Body of pancreas (tissue), 4 donors: ENCODE measurements around the gene PDE4D. TPM values are rescaled to one million over a fixed set of nuclear protein-coding genes. Genes with fewer than 3 reads are reported as not detected.

Experiments
- ATAC-seq: fragments of 150-250 bp; one replicate; pipeline ENCODE4 v1.9.1; 2016
- DNase-seq, 4 donors: peaks; one replicate each; pipeline ENCODE4 v3.0.0-alpha.2; 2019
- H3K27ac ChIP-seq, 4 donors: fragments of 200-600 bp; sonication (generic); 1 replicate in 3 of 4; 2 replicates in 1 of 4; pipeline versions ENCODE4 v1.5.1 to v1.6.1; 2016 to 2019; ENCODE audit warnings: mild to moderate bottlenecking in 1 of 4, mixed read lengths in 1 of 4, moderate library complexity in 1 of 4
- H3K27me3 ChIP-seq, 2 donors: fragments of 200-600 bp; sonication (generic); one replicate each; pipeline ENCODE4 v1.6.0; 2016; ENCODE audit warnings: mild to moderate bottlenecking in 1 of 2
- H3K36me3 ChIP-seq, 2 donors: fragments of 200-600 bp; sonication (generic); replicated peaks in 1 of 2; 2 replicates each; pipeline ENCODE4 v1.5.1; 2016; ENCODE audit warnings: low read depth in 2 of 2; ENCODE audit not compliant: insufficient read depth in 1 of 2
- H3K4me1 ChIP-seq: fragments of 200-600 bp; sonication (generic); one replicate; pipeline ENCODE4 v1.6.0; 2016
- H3K4me3 ChIP-seq, 2 donors: fragments of 200-600 bp; sonication (generic); 1 replicate in 1 of 2; 2 replicates in 1 of 2; pipeline ENCODE4 v1.5.1; 2016 to 2019
- H3K9me3 ChIP-seq, 3 donors: fragments of 200-600 bp; sonication (generic); 1 replicate in 2 of 3; 2 replicates in 1 of 3; pipeline ENCODE4 v1.5.1; 2016
- CTCF ChIP-seq, 7 experiments: fragments of 450-650 bp in 4 of 7; fragments of 200-600 bp in 3 of 7; sonication (generic) in 3 of 7; IDR thresholded peaks; one replicate each; pipeline ENCODE4 v1.5.1; 2016 to 2019; ENCODE audit warnings: antibody characterized with exemption in 7 of 7
- POLR2A ChIP-seq, 3 donors: fragments of 450-650 bp; IDR thresholded peaks; one replicate each; pipeline ENCODE4 v1.6.1; 2016; ENCODE audit warnings: antibody characterized with exemption in 3 of 3, mild to moderate bottlenecking in 2 of 3
- WGBS, 2 donors: methylation state at CpG; one replicate each; pipeline ENCODE4 v1.1.5; 2017; 5-methylcytosine and 5-hydroxymethylcytosine counted together
- intact Hi-C: fragments of 100-400 bp; cut with DNase I; formaldehyde crosslinking; loops from one replicate; pipeline ENCODE4 v1.15.1; 2023
- total RNA-seq, 2 donors: library from RNA; depleted of rRNA; stranded (reverse); fragments of >200 nt; gene quantifications; one replicate each; pipeline ENCODE4 v1.1.0, GENCODE V29; 2016

Gene PDE4D
- total RNA-seq, 2 donors from 2014 or later, result 8.6 to 9.2 TPM

- TF ChIP-seq POLR2A (IDR thresholded peaks at IDR 0.05) (no peak), CTCF (IDR thresholded peaks at IDR 0.05) (no peak)
- Histone ChIP-seq H3K27ac (no peak overlapping the region), H3K27me3 (no peaks in the 10 kb centered on the region), H3K4me1 (peaks cover 9% of the 10 kb centered on the region), H3K36me3 (no peaks in the 10 kb centered on the region), H3K9me3 (no peaks in the 10 kb centered on the region), H3K4me3 (no peak overlapping the region)
- ATAC-seq (no peak), DNase-seq (no peak)
- 29 to 36% methylated on average over 4 of the region's 4 CpGs for WGBS, 2 donors
- intact Hi-C loops, result no loop called here
Observed at GRCh38 chr5:59607138-59607765, 286.3 kb downstream of the PDE4D start.

GRCh38 chr5:59605915-59606314, 287.6 kb downstream of the PDE4D start:
- no peak for ATAC-seq
- H3K27me3 ChIP-seq, result no peaks in the 10 kb centered on the region
- no peak overlapping the region for H3K27ac ChIP-seq
- TF ChIP-seq CTCF (IDR thresholded peaks at IDR 0.05) (no peak), POLR2A (IDR thresholded peaks at IDR 0.05) (no peak)
- intact Hi-C loops, result no loop called here
- DNase-seq, result no peak
- H3K4me1 ChIP-seq, result peaks cover 9% of the 10 kb centered on the region
- H3K9me3 ChIP-seq, result no peaks in the 10 kb centered on the region
- 50 to 68% methylated on average over 1 of the region's 1 CpG for WGBS, 2 donors
- H3K4me3 ChIP-seq, result no peak overlapping the region
- no peaks in the 10 kb centered on the region for H3K36me3 ChIP-seq

GRCh38 chr5:59604111-59604510, 289.4 kb downstream of the PDE4D start:
- peaks cover 9% of the 10 kb centered on the region for H3K4me1 ChIP-seq
- ATAC-seq (no peak), DNase-seq (no peak)
- H3K27ac ChIP-seq, result no peak overlapping the region
- H3K4me3 ChIP-seq, result no peak overlapping the region
- H3K9me3 ChIP-seq, result no peaks in the 10 kb centered on the region
- H3K36me3 ChIP-seq, result no peaks in the 10 kb centered on the region
- H3K27me3 ChIP-seq, result no peaks in the 10 kb centered on the region
- TF ChIP-seq CTCF (IDR thresholded peaks at IDR 0.05), result no peak
- no peak for TF ChIP-seq POLR2A (IDR thresholded peaks at IDR 0.05)
- intact Hi-C loops, result no loop called here
- 56 to 58% methylated on average over 4 of the region's 4 CpGs for WGBS, 2 donors

- ATAC-seq, result no peak
- no peaks in the 10 kb centered on the region for H3K4me1 ChIP-seq
- H3K4me3 ChIP-seq, result no peak overlapping the region
- intact Hi-C loops, result no loop called here
- TF ChIP-seq CTCF (IDR thresholded peaks at IDR 0.05) (no peak), POLR2A (IDR thresholded peaks at IDR 0.05) (no peak)
- H3K27ac ChIP-seq, result no peak overlapping the region
- H3K36me3 ChIP-seq, result no peaks in the 10 kb centered on the region
- WGBS, 2 donors, result 75% methylated on average over 3 of the region's 3 CpGs
- H3K9me3 ChIP-seq, result no peaks in the 10 kb centered on the region
- H3K27me3 ChIP-seq, result no peaks in the 10 kb centered on the region
- DNase-seq, result no peak
Observed at GRCh38 chr5:59600998-59601397, 292.5 kb downstream of the PDE4D start.

GRCh38 chr5:59600153-59600552, 293.4 kb downstream of the PDE4D start:
- 96 to 97% methylated on average over 2 of the region's 2 CpGs for WGBS, 2 donors
- H3K36me3 ChIP-seq, result no peaks in the 10 kb centered on the region
- H3K4me1 ChIP-seq, result no peaks in the 10 kb centered on the region
- intact Hi-C loops, result no loop called here
- H3K9me3 ChIP-seq, result no peaks in the 10 kb centered on the region
- no peak overlapping the region for H3K4me3 ChIP-seq
- H3K27ac ChIP-seq, result no peak overlapping the region
- H3K27me3 ChIP-seq, result no peaks in the 10 kb centered on the region
- ATAC-seq (no peak), DNase-seq (no peak)
- TF ChIP-seq POLR2A (IDR thresholded peaks at IDR 0.05) (no peak), CTCF (IDR thresholded peaks at IDR 0.05) (no peak)
